CD14-positive monocyte (primary cell): ENCODE results near the gene WHRN. TPM values are rescaled to one million over a fixed set of nuclear protein-coding genes. Genes with fewer than 3 reads are reported as not detected.

Experiments
- DNase-seq, 3 donors: peaks; one replicate each; pipeline ENCODE4 v3.0.0-alpha.2; 2011 to 2022
- H2AFZ ChIP-seq: 2 replicates; pipeline ENCODE4 v1.6.0; 2012; ENCODE audit warnings: mild to moderate bottlenecking, low read depth, low read length, inconsistent platforms; ENCODE audit not compliant: insufficient read depth, poor library complexity, severe bottlenecking
- H3K27ac ChIP-seq, 2 donors: 1 replicate in 1 of 2; 2 replicates in 1 of 2; pipeline ENCODE4 v1.5.1; 2012 to 2013; ENCODE audit warnings: low read length in 2 of 2, control low read depth in 1 of 2, inconsistent platforms in 1 of 2, low read depth in 1 of 2, mild to moderate bottlenecking in 1 of 2
- H3K27me3 ChIP-seq, 2 donors: one replicate each; pipeline versions ENCODE4 v1.6.0 to v1.6.1; 2011 to 2013; ENCODE audit warnings: low read length in 2 of 2; ENCODE audit not compliant: control insufficient read depth in 2 of 2, insufficient read depth in 2 of 2
- H3K36me3 ChIP-seq, 2 donors: replicated peaks in 1 of 2; 1 replicate in 1 of 2; 2 replicates in 1 of 2; pipeline versions ENCODE4 v1.5.1 to v1.6.1; 2012 to 2013; ENCODE audit warnings: low read length in 2 of 2, control low read depth in 1 of 2, inconsistent platforms in 1 of 2, mild to moderate bottlenecking in 1 of 2; ENCODE audit not compliant: insufficient read depth in 2 of 2, control insufficient read depth in 1 of 2
- H3K4me1 ChIP-seq, 2 donors: 1 replicate in 1 of 2; 2 replicates in 1 of 2; pipeline versions ENCODE4 v1.5.1 to v1.6.1; 2012 to 2013; ENCODE audit warnings: low read length in 2 of 2, control low read depth in 1 of 2, inconsistent platforms in 1 of 2, mild to moderate bottlenecking in 1 of 2, moderate library complexity in 1 of 2; ENCODE audit not compliant: insufficient read depth in 2 of 2, control insufficient read depth in 1 of 2
- H3K4me2 ChIP-seq: replicated peaks from 2 replicates; pipeline ENCODE3; 2012; ENCODE audit warnings: low read length, moderate library complexity, mild to moderate bottlenecking; ENCODE audit not compliant: poor library complexity, severe bottlenecking; ENCODE audit errors: extremely low read depth
- H3K4me3 ChIP-seq, 3 experiments: fragments of 200-600 bp in 1 of 3; sonication (generic) in 1 of 3; replicated peaks in 1 of 3; 1 replicate in 2 of 3; 2 replicates in 1 of 3; pipeline ENCODE4 v1.5.1; 2011 to 2013; ENCODE audit warnings: low read length in 3 of 3, mild to moderate bottlenecking in 3 of 3, control low read depth in 2 of 3, low read depth in 2 of 3, inconsistent platforms in 1 of 3, moderate library complexity in 1 of 3
- H3K79me2 ChIP-seq: 2 replicates; pipeline ENCODE4 v1.6.0; 2012; ENCODE audit warnings: mild to moderate bottlenecking, control low read depth, inconsistent platforms, low read length, moderate library complexity; ENCODE audit not compliant: insufficient read depth
- H3K9ac ChIP-seq: 2 replicates; pipeline ENCODE4 v1.6.0; 2017; ENCODE audit warnings: low read length, mild to moderate bottlenecking; ENCODE audit not compliant: insufficient read depth, poor library complexity, severe bottlenecking
- H3K9me3 ChIP-seq, 2 donors: replicated peaks in 1 of 2; 1 replicate in 1 of 2; 2 replicates in 1 of 2; pipeline versions ENCODE4 v1.5.1 to v1.6.1; 2012 to 2013; ENCODE audit warnings: low read length in 2 of 2, control low read depth in 1 of 2; ENCODE audit not compliant: control insufficient read depth in 1 of 2, insufficient read depth in 1 of 2
- H4K20me1 ChIP-seq: 2 replicates; pipeline ENCODE4 v1.6.0; 2012; ENCODE audit warnings: mild to moderate bottlenecking, low read length, control low read depth, moderate library complexity; ENCODE audit not compliant: insufficient read depth
- H3K27ac Mint-ChIP-seq, 7 donors: one replicate each; pipeline ENCODE4 v1.8.0; 2020; ENCODE audit warnings: mild to moderate bottlenecking in 7 of 7, mixed read lengths in 7 of 7, moderate library complexity in 6 of 7, inconsistent platforms in 2 of 7
- H3K27me3 Mint-ChIP-seq, 3 donors: one replicate each; pipeline ENCODE4 v1.8.0; 2021 to 2022; ENCODE audit warnings: low read depth in 3 of 3, mild to moderate bottlenecking in 3 of 3, mixed read lengths in 3 of 3, moderate library complexity in 3 of 3, inconsistent platforms in 1 of 3
- H3K36me3 Mint-ChIP-seq, 2 donors: one replicate each; pipeline ENCODE4 v1.8.0; 2020; ENCODE audit warnings: mixed read lengths in 2 of 2, inconsistent platforms in 1 of 2, mild to moderate bottlenecking in 1 of 2
- H3K4me1 Mint-ChIP-seq: one replicate; pipeline ENCODE4 v1.8.0; 2020; ENCODE audit warnings: mild to moderate bottlenecking, mixed read lengths
- H3K4me3 Mint-ChIP-seq, 2 donors: one replicate each; pipeline ENCODE4 v1.8.0; 2020; ENCODE audit warnings: mild to moderate bottlenecking in 2 of 2, mixed read lengths in 2 of 2, moderate library complexity in 1 of 2
- H3K9me3 Mint-ChIP-seq, 7 donors: one replicate each; pipeline ENCODE4 v1.8.0; 2020 to 2022; ENCODE audit warnings: mixed read lengths in 7 of 7, mild to moderate bottlenecking in 6 of 7, moderate library complexity in 6 of 7, inconsistent platforms in 2 of 7
- CTCF ChIP-seq: fragments of 200-600 bp; IDR thresholded peaks from one replicate; pipeline ENCODE4 v1.8.0; 2022; ENCODE audit warnings: antibody characterized with exemption, mild to moderate bottlenecking
- WGBS: methylation state at CpG from one replicate; pipeline ENCODE4 v1.1.5; 2013; ENCODE audit warnings: missing lambda C conversion rate; ENCODE audit not compliant: insufficient coverage; 5-methylcytosine and 5-hydroxymethylcytosine counted together
- intact Hi-C, 2 donors: fragments of 100-400 bp; cut with micrococcal nuclease; formaldehyde crosslinking; loops; one replicate each; pipeline versions ENCODE4 v1.15.0 to v1.15.1; 2023
- polyA plus RNA-seq, 3 donors: library from polyadenylated mRNA; depleted of rRNA in 1 of 3; unstranded in 2 of 3; stranded (reverse) in 1 of 3; fragments of 300-500 nt in 2 of 3; fragments of >200 nt in 1 of 3; fragmentation: Illumina TruSeq in 2 of 3; gene quantifications; 1 replicate in 2 of 3; 2 replicates in 1 of 3; pipeline ENCODE4 v1.2.3, GENCODE V29; 2012 to 2021

The WHRN gene
- polyA plus RNA-seq, 3 donors = 0.13 to 0.59 (median 0.30) TPM

GRCh38 chr9:114472765-114473446, 32.4 kb downstream of the WHRN start:
- Mint-ChIP-seq H3K36me3 (no peaks in the 10 kb centered on the region), H3K4me1 (peaks cover 16% of the 10 kb centered on the region), H3K9me3 (peaks cover 0 to 6% (median 2%) of the 10 kb centered on the region in 7 donors), H3K4me3 (no peak overlapping the region), H3K27ac (no peak overlapping the region), H3K27me3 (peaks cover 4 to 10% (median 8%) of the 10 kb centered on the region in 3 donors)
- intact Hi-C loops = no loop called here
- Histone ChIP-seq H2AFZ (no peak overlapping the region), H3K4me1 (no peaks in the 10 kb centered on the region), H3K4me2 (no peak overlapping the region), H3K27me3 (no peaks in the 10 kb centered on the region), H3K4me3 (no peak overlapping the region), H3K9ac (no peak overlapping the region), H3K79me2 (no peaks in the 10 kb centered on the region), H3K9me3 (no peaks in the 10 kb centered on the region), H3K27ac (no peak overlapping the region), H4K20me1 (no peaks in the 10 kb centered on the region), H3K36me3 (no peaks in the 10 kb centered on the region)
- 95% methylated on average over 10 of the region's 12 CpGs for WGBS
- TF ChIP-seq CTCF = no peak
- no peak for DNase-seq

GRCh38 chr9:114471157-114471556, 34.1 kb downstream of the WHRN start:
- H4K20me1 ChIP-seq = no peaks in the 10 kb centered on the region
- H3K9ac ChIP-seq = no peak overlapping the region
- no peaks in the 10 kb centered on the region for H3K4me1 ChIP-seq
- H2AFZ ChIP-seq = no peak overlapping the region
- no peaks in the 10 kb centered on the region for H3K36me3 Mint-ChIP-seq
- DNase-seq = no peak
- H3K4me3 Mint-ChIP-seq = no peak overlapping the region
- intact Hi-C loops = no loop called here
- WGBS = 61% methylated on average over 2 of the region's 4 CpGs
- no peaks in the 10 kb centered on the region for H3K9me3 ChIP-seq
- H3K4me3 ChIP-seq = no peak overlapping the region
- peaks cover 2 to 8% (median 6%) of the 10 kb centered on the region in 3 donors for H3K27me3 Mint-ChIP-seq
- no peak overlapping the region for H3K4me2 ChIP-seq
- H3K27ac ChIP-seq = no peak overlapping the region
- TF ChIP-seq CTCF = no peak
- H3K9me3 Mint-ChIP-seq = peaks cover 0 to 6% (median 2%) of the 10 kb centered on the region in 7 donors
- H3K36me3 ChIP-seq = no peaks in the 10 kb centered on the region
- peaks cover 11% of the 10 kb centered on the region for H3K4me1 Mint-ChIP-seq
- H3K27ac Mint-ChIP-seq = no peak overlapping the region
- H3K79me2 ChIP-seq = no peaks in the 10 kb centered on the region
- H3K27me3 ChIP-seq = no peaks in the 10 kb centered on the region
